ENCODE data around the gene OLA1. TPM values are rescaled to one million over a fixed set of nuclear protein-coding genes. Genes with fewer than 3 reads are reported as not detected.

The OLA1 gene
- polyA plus RNA-seq, 3 donors = 140 to 160 (median 155) TPM

DNA sequence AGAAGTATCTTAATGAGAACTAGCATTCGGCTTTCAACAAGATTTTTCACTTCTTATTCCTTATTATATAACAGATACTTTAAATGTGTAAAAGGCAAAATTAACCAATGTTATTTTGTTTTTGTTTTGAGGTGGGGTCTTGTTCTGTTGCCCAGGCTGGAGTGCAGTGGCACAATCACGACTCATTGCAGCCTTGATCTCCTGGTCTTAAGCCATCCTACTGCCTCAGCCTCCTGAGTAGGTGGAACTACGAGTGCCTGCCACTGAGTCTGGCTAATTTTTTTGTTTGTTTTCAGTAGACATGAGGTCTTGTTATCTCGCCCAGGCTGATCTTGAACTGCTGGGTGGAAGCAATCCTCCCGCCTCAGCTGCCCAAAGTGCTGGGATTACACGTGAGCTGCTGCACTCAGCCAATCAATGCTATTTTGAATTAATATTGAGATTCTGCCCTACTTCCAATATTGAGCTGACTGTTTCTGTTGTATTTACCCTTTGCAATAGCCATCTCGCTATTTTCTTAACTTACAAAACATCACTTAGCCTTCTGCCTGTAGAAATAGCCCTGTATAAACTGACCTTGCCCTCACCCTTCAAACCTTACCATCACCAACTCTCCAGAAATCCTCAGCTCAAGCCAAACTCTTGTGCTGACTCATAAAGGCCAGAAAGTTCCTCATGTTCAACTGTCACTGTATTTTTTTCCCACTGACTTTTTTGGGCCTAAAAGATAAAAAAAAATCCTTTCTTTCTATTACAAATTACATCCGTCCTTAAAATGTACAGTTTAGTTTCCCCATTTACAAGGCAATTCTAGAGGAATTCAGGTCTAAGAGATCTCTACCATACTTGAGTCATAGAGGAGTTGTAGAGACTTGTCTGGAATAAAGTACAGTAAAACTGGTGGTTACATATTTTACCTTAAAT lies 94.3 kb downstream of the OLA1 start:
- DNase-seq (ENCODE audit: extremely low read depth in 1 of 11, low read depth in 9 of 11, low spot score in 4 of 11) = no peak

DNA sequence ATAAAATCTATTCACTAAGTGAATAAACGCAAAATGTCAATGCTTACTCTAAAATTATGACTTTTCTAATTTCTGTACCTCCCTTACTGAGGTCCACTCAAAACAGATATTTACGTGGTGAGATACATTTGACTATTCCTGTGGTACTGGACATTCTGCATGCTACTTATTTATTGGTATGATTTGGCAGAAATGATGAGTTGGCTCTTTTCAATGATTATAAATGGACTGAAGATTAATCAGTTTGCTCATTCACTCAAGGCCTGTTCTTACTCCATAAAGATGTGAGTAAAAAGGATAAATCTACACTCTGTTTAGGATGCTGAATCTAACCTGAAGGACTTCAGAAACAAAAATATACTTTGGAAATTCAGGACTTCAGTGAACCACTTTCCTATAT lies 98.8 kb downstream of the OLA1 start:
- no peak for DNase-seq (ENCODE audit: extremely low read depth in 1 of 11, low read depth in 9 of 11, low spot score in 4 of 11)

DNA sequence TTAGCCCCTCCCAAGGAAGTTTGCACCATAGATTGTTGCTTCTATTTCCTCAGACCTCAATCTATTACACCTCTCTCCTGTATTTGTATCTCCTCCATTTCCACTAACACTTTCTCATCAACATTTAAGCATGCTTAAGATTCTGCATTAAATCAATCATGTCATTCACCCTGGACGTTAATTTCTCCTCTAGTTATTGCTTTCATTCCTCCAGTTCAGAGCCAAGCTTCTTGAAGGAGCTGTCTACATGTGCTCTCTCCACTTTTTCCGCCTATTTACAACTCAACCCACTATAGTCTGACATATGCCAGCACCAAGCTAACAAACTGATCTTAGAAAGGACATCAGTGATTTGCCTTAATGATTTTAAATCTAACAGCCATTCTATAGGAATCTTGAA lies 99.5 kb downstream of the OLA1 start:
- DNase-seq (ENCODE audit: extremely low read depth in 1 of 11, low read depth in 9 of 11, low spot score in 4 of 11) = no peak

DNA sequence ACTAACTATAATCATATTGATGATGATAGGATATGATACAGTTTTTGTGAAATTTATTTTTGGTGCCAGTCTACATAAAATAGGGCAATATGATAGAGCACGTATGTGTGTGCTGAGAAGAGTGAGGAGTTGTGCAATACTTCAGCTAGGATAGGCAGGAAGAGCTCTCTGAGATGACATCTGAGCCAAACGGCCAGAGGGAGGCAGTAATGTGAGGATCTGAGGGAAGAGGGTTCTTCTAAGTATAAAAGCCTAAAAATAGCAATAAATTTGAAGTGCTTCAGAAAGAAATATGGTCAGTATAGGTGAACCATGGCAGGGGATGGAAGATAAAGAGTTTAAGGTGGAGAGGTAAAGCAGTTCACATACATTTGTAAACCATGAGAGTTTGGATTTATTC lies 102.5 kb downstream of the OLA1 start:
- DNase-seq (ENCODE audit: extremely low read depth in 1 of 11, low read depth in 9 of 11, low spot score in 4 of 11) = no peak

DNA sequence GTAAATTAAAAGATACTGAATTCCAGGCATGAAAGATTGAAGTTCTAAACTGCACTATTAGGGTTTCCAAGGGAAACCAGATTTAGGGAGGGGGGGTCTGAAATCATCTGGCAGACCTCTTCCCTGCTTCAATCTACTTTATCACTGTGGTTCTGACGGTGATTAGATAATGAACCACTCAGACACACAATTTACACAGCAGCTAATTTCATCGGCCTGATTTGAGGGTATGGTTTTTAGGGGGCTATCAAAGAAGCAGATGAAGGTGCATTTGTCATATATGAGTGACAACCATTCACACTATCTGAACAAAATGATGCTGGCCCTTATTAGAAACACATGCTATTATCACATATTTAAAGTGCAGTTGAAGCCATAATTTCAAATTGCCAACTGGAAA lies 106.0 kb downstream of the OLA1 start:
- DNase-seq (ENCODE audit: extremely low read depth in 1 of 11, low read depth in 9 of 11, low spot score in 4 of 11) = no peak

DNA sequence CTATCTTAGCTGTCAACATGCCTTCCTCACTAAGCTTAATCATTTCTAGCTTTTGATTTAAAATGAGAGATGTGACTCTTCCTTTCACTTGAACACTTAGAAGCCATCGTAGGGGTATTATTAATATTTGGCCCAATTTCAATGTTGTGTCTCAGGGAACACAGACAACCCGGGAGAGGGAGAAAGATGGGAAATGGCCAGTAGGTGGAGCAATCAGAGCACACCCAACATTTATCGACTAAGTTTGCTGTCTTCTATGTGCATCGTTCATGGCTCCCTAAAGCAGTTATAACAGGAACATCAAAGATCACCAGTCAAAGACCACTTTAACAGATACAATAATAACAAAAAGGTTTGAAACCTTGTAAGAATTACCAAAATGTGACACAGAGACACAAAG lies 110.2 kb downstream of the OLA1 start:
- DNase-seq (ENCODE audit: extremely low read depth in 1 of 11, low read depth in 9 of 11, low spot score in 4 of 11) = no peak

DNA sequence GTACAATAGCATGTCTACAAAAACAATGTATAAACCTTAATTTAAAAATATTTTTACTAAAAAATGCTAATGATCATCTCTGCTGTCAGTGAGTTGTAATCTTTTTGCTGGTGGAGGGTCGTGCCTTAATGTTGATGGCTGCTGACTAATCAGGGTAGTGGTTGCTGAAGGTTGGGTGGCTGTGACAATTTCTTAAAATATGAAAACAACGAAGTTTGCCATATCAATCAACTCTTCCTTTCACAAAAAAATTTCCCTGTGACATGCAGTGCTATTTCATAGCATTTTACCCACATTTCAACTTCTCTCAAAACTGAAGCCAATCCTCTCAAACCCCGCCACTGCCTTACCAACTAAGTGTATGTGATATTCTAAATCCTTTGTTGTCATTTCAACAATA lies 112.4 kb downstream of the OLA1 start:
- no peak for DNase-seq (ENCODE audit: extremely low read depth in 1 of 11, low read depth in 9 of 11, low spot score in 4 of 11)

DNA sequence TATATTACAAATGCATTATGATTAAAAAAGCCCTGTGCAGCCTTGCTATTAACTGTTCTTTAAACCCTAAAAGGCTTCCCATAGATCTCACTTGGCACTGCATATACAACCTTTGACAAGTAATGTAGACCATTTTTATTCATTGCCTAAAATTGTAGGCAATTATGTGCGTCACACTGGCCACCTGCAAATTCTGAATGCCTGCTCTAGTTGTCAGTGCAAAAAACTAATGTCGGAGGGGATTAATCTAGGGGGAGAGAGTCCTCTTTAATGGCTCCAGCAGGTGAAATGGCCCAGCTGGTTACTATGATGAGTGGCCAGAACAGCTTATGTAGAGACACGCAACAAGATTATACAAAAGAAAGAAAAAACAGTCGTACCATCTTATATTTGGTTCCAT lies 123.2 kb downstream of the OLA1 start:
- no peak for DNase-seq (ENCODE audit: extremely low read depth in 1 of 11, low read depth in 9 of 11, low spot score in 4 of 11)

DNA sequence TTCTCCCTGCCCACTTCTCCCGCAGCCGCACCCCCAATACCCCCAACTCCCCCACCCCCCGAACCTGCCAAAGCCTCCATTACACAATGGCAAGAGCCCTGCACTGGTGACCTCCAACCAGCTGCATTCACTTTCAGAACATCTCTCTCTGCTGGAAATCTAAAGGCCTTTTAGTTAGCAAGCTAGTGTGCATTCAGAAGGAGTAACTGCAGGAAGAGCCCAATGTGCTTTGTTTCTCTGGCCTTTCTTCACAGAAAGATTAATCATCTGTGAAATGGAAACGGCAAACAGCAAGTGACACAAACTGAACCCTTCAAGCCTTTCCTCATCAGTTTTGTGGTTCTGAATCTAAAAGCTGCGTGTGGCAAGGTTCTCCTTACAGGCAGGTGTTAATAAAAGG lies 124.2 kb downstream of the OLA1 start:
- no peak for DNase-seq (ENCODE audit: extremely low read depth in 1 of 11, low read depth in 9 of 11, low spot score in 4 of 11)

DNA sequence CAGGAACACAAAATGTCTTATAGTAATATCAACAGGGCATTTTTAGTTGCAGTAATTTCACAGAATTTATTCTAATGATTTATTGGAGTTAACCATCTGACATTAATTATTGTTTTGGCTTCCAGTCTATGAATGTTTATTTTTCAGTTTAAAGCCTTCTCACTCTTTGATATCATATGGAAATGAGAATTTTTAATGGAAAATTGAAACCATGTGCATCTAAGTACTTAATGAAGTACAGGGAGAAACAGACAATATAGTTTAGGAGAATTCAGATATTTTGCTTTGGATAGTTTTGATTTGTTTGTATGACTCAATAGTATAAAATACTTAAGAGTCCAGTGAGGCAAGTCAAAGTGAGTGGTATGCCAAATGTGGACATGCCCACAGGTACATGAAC lies 126.1 kb downstream of the OLA1 start:
- no peak for DNase-seq (ENCODE audit: extremely low read depth in 1 of 11, low read depth in 9 of 11, low spot score in 4 of 11)

DNA sequence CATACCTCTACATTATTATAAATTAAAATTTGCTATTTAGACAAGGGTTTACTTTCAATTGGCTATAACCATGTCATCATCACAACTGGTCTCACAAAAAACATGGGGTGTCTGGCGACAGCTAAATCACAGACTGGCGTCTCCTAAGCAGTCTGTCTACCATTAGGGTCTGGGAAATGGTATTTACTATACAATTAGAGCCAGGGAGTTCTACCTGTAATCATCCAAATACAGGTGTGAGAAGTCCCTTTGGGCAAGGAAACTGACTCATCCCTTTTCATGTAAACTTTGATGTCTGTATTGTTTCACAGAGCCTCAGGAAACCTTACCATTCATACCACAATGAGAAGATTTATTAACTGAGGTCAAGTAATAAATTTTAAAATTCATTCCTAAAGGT lies 126.7 kb downstream of the OLA1 start:
- DNase-seq (ENCODE audit: extremely low read depth in 1 of 11, low read depth in 9 of 11, low spot score in 4 of 11) = no peak

DNA sequence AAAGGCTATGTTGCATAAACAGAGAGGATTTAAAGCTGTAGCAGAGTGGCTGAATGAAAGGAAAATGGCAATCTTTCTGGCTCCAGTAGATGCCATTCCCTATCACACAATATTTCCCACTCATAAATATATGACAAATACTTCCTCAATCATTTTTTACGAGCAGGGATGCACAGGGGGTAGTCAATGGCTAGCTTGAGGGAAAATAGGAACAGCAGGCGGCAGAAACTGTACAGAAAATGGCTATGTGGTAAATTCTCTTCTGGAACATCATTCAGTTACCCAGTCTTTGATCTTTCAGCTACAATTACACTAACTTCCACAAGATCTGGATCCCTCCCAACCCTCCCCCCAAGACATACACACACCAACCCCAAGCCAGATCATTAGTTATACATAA lies 127.2 kb downstream of the OLA1 start:
- peak in 1 of 11 donors; percentile 6 for DNase-seq (ENCODE audit: extremely low read depth in 1 of 11, low read depth in 9 of 11, low spot score in 4 of 11)

DNA sequence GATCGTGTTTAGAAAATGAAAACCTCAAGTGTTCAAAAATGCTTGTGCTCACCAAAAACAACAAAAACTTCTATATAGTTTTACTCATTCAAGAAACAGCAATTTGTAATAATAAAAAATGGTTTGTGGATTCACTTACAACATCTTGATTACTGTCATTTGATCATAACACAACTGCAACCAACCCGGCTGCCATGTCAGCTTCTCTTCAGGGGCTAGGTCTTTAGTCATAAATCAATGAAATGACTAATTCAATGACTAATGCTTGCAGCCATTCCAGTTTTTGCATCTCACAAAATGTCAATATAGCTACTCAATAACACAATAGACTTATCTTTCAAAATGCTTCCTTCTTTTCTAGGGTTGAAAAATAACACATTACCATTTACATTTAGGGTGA lies 128.0 kb downstream of the OLA1 start:
- no peak for DNase-seq (ENCODE audit: extremely low read depth in 1 of 11, low read depth in 9 of 11, low spot score in 4 of 11)

DNA sequence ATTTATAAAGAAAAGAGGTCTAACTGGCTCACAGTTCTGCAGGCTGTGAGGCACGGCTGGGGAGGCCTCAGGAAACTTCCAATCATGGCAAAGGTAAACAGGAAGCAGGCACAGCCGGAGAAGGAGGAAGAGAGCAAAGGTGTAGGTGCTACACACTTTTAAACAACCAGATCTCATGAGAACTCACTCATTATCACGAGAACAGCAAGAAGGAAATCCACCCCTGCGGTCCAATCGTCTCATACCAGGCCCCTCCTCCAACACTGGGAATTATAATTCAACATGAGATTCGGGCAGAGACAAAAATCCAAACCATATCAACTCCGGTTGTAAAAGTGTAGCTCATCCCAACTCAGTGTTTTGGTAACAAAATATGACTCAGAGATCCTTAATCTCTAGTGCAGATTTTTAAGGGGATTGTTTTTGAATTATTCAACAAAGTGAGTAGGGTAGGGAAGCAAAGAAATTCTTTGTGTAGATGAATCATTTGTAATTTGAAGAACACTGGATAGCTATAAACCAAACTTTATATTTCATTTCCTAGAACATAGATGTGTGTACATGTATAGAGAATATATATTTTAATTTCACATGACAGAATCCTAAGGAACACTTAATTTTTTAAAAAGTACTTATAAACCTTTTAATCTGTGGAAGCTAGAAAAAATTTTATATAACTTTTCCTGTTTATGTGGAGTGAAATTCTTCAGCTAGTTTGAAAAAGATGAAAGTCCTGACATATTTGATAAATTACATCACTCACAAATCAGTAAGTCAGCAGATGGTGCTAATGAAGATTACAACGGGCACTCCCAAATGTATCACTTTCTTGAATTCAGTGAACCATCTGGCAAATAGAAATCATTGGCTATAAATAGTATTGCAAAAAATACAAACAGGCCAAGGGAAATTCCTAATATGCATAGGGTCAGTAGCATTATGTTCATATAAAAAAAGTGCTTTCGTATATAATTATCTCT lies 130.1 kb downstream of the OLA1 start:
- DNase-seq (ENCODE audit: extremely low read depth in 1 of 11, low read depth in 9 of 11, low spot score in 4 of 11) = no peak

DNA sequence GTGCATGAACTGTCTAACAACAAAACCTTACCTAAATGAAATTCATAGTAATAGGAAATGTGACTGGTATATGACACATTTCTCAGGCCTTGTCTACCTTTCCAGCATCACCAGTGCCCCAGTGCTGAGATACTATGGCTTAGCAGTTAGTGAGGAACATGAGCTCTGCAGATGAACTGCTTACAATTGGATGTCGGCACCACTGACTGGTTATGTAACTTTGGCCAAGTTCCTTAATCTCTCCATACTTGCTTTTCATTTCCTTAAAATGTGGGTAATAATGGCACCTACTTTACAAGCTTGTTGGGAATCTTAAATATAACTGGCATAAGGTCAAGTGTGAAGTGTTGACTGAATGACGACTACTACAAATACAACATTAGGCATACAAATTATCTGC lies 136.3 kb downstream of the OLA1 start:
- no peak for DNase-seq (ENCODE audit: extremely low read depth in 1 of 11, low read depth in 9 of 11, low spot score in 4 of 11)

DNA sequence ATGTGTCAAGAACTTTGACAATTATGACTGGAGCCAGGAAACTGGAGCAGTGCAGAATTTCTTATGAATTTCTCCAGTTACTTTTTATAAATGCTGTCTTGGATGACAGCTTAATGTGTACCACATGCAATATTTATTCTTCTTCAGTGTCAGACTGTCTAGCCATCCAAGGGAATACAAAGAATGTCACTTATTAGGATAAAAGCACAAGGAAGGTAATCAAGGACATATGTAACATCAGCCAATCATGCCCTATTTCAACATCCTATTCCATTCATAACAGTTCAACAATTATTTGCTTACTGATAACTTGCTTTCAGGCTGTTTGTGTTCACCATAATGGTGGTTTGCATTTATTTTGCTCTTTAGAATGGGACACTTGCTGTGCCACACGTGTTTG lies 139.8 kb downstream of the OLA1 start:
- DNase-seq (ENCODE audit: extremely low read depth in 1 of 11, low read depth in 9 of 11, low spot score in 4 of 11) = no peak

DNA sequence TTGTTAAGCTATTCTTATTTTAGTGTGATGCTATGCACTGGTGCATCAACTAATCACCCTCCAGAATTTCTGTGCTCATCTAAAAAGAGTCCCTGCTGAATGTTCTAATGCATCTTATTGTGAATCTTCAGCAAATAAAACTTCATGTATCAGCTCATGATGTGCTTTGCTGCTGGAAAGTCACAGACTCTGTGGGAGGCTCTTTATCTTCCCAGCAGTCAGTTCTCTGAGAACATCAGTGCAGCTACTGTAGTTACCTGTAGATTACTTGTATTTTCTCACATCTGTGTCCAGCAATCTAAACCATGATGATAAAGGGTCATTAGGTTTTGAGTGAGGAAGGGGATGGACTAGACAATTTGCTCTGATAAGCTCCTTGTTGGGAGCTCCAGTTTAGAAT lies 141.6 kb downstream of the OLA1 start:
- no peak for DNase-seq (ENCODE audit: extremely low read depth in 1 of 11, low read depth in 9 of 11, low spot score in 4 of 11)

DNA sequence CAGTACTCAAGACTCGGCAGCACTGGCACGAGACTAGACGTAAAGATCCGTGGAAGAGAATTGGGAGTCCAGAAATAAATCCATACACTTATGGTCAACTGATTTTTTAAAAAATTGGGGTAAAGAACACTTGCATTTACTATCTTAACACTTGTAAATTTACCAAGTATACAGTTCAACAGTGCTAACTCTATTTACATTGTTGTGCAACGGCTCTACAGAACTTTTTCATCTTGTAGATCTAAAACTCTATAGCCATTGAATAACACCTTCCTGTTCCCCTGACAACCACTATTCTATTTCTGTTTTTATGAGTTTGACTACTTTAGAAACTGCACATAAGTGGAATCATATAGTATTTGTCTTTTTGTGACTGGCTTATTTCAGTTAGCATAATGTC lies 153.8 kb downstream of the OLA1 start:
- DNase-seq (ENCODE audit: extremely low read depth in 1 of 11, low read depth in 9 of 11, low spot score in 4 of 11) = no peak

DNA sequence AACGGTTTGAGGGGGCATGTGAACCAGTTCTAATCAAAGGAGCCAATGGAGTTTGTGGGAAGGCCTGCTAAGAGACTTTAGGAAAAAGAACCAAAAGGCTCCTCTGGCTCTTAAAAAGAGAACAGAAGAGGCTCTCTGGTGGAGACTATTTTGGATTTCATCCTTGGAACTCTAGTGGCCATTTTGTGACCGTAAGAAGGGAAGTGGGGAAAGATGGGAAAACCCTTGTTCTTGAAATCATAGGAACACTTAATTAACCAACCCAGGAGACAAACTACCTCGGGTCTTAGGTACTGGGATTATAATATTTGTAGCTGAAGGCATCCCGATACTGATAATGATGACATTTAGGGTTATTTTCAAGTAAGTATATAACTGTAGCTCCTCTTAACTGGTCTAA lies 157.9 kb downstream of the OLA1 start:
- DNase-seq (ENCODE audit: extremely low read depth in 1 of 11, low read depth in 9 of 11, low spot score in 4 of 11) = no peak
